ENCODE results near the gene CDC42BPG.

CDC42BPG gene

GRCh38 chr11:64864135-64864472 lies 19.7 kb upstream of the CDC42BPG start:
- no peak for TF ChIP-seq ZNF707 (tag by site-specific recombination; IDR thresholded peaks at IDR 0.05)
- no peak for TF ChIP-seq BCL6B (tag by site-specific recombination; IDR thresholded peaks at IDR 0.05)
- TF ChIP-seq, protein P1, sequence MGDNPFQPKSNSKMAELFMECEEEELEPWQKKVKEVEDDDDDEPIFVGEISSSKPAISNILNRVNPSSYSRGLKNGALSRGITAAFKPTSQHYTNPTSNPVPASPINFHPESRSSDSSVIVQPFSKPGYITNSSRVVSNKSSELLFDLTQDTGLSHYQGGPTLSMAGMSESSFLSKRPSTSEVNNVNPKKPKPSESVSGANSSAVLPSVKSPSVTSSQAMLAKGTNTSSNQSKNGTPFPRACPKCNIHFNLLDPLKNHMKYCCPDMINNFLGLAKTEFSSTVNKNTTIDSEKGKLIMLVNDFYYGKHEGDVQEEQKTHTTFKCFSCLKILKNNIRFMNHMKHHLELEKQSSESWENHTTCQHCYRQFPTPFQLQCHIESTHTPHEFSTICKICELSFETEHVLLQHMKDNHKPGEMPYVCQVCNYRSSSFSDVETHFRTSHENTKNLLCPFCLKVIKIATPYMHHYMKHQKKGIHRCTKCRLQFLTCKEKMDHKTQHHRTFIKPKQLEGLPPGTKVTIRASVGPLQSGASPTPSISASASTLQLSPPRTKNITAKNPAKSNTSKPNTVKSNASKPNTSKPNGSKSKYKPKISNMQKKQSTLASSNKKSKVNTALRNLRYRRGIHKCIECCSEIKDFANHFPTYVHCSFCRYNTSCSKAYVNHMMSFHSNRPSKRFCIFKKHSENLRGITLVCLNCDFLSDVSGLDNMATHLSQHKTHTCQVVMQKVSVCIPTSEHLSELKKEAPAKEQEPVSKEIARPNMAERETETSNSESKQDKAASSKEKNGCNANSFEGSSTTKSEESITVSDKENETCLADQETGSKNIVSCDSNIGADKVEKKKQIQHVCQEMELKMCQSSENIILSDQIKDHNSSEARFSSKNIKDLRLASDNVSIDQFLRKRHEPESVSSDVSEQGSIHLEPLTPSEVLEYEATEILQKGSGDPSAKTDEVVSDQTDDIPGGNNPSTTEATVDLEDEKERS (tag by site-specific recombination; IDR thresholded peaks at IDR 0.05): no peak
- TF ChIP-seq, protein P2, sequence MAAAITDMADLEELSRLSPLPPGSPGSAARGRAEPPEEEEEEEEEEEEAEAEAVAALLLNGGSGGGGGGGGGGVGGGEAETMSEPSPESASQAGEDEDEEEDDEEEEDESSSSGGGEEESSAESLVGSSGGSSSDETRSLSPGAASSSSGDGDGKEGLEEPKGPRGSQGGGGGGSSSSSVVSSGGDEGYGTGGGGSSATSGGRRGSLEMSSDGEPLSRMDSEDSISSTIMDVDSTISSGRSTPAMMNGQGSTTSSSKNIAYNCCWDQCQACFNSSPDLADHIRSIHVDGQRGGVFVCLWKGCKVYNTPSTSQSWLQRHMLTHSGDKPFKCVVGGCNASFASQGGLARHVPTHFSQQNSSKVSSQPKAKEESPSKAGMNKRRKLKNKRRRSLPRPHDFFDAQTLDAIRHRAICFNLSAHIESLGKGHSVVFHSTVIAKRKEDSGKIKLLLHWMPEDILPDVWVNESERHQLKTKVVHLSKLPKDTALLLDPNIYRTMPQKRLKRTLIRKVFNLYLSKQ (tag by site-specific recombination; IDR thresholded peaks at IDR 0.05; ENCODE audit: borderline replicate concordance): no peak
- TF ChIP-seq ZNF549 (tag by site-specific recombination; IDR thresholded peaks at IDR 0.05): no peak
- TF ChIP-seq ZNF776 (tag by site-specific recombination; IDR thresholded peaks at IDR 0.05; ENCODE audit: borderline replicate concordance): no peak
- no peak for TF ChIP-seq ZNF2 (tag by site-specific recombination; IDR thresholded peaks at IDR 0.05)
- no peak for TF ChIP-seq ZNF514 (tag by site-specific recombination; IDR thresholded peaks at IDR 0.05)
- H3K9me3 ChIP-seq (ENCODE audit: control insufficient read depth, insufficient read depth, low read depth, low read length): no peaks in the 10 kb centered on the region
- H3K4me1 ChIP-seq (ENCODE audit: control insufficient read depth, insufficient read depth, low read length): no peaks in the 10 kb centered on the region
- H3K36me3 ChIP-seq (ENCODE audit: control insufficient read depth in 2 of 2, insufficient read depth in 1 of 2, low read length in 2 of 2): peaks cover 0 to 7% of the 10 kb centered on the region in 2 experiments; a peak in 1 of 3 replicates
- ChIA-PET CTCF (interaction anchor here (0.7 to 2.3 kb wide), 5 partner anchors 9 to 245 kb away, joined by 3 to 13 read pairs (median 4); partner anchors contain the start of genes CDC42BPG and EHD1), POLR2A (interaction anchor here (1.5 kb wide), 1 partner anchor 14 kb away, joined by 5 read pairs; the partner anchor contains the start of gene EHD1)
- H3K27ac ChIP-seq (ENCODE audit: extremely low read depth, low read depth, low read length): no peak overlapping the region
- H3K4me3 ChIP-seq (ENCODE audit: low read depth, low read length): no peak overlapping the region

GRCh38 chr11:64863391-64864060 lies 19.1 kb upstream of the CDC42BPG start:
- Histone ChIP-seq H3K27ac (ENCODE audit: extremely low read depth, low read depth, low read length) (no peak overlapping the region), H3K4me3 (ENCODE audit: low read depth, low read length) (no peak overlapping the region), H3K9me3 (ENCODE audit: control insufficient read depth, insufficient read depth, low read depth, low read length) (no peaks in the 10 kb centered on the region), H3K36me3 (ENCODE audit: control insufficient read depth in 2 of 2, insufficient read depth in 1 of 2, low read length in 2 of 2) (peaks cover 0 to 12% of the 10 kb centered on the region in 2 experiments; a peak in 1 of 3 replicates), H3K4me1 (ENCODE audit: control insufficient read depth, insufficient read depth, low read length) (no peaks in the 10 kb centered on the region)
- CTCF ChIA-PET: interaction anchor here (0.7 to 2.7 kb wide), 6 partner anchors 8 to 245 kb away, joined by 3 to 13 read pairs (median 4); partner anchors contain the start of gene EHD1
- POLR2A ChIA-PET: interaction anchor here (1.5 kb wide), 1 partner anchor 15 kb away, joined by 5 read pairs; the partner anchor contains the start of gene EHD1
- peak; percentile 39; the same call in 1 of the 2 replicates for TF ChIP-seq ZFHX2 (tag by site-specific recombination; conservative IDR thresholded peaks at IDR 0.05)
- TF ChIP-seq ZNF174 (tag by site-specific recombination; IDR thresholded peaks at IDR 0.05): no peak
- no peak for TF ChIP-seq GLI2 (tag by site-specific recombination; IDR thresholded peaks at IDR 0.05; ENCODE audit: borderline replicate concordance, low read depth)
- TF ChIP-seq ZIC2 (tag by site-specific recombination; IDR thresholded peaks at IDR 0.05): peak; percentile 68
- TF ChIP-seq BCL11B (tag by site-specific recombination; IDR thresholded peaks at IDR 0.05; ENCODE audit: low read depth): no peak

DNA sequence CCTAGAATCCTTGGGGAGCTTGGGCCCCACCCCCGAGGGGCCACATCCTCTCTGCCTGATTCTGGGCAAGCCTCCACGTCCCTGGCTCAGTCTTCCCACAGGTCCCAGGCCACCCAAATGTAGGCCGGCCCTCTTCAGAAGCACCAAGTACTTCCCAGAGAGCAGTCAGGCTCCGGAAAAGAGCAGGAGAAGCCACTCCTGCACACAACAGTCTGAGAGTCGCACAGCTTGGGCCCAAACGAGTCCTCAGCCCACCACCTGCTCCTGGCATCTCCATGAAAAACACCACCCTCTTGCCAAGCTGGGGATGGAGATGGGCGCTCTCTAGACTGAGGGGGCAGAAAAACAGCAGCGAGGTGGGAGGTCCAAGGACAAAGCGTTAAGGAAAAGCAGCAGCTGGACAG lies 18.5 kb upstream of the CDC42BPG start:
- Histone ChIP-seq H3K36me3 (ENCODE audit: control insufficient read depth in 2 of 2, insufficient read depth in 1 of 2, low read length in 2 of 2) (peaks cover 0 to 15% of the 10 kb centered on the region in 2 experiments; a peak in 1 of 3 replicates), H3K9me3 (ENCODE audit: control insufficient read depth, insufficient read depth, low read depth, low read length) (no peaks in the 10 kb centered on the region), H3K27ac (ENCODE audit: extremely low read depth, low read depth, low read length) (no peak overlapping the region), H3K4me1 (ENCODE audit: control insufficient read depth, insufficient read depth, low read length) (no peaks in the 10 kb centered on the region), H3K4me3 (ENCODE audit: low read depth, low read length) (no peak overlapping the region)
- CTCF ChIA-PET: interaction anchor here (0.7 to 2.7 kb wide), 2 partner anchors 14 kb away, joined by 4 to 12 read pairs; no protein-coding TSS in a partner anchor
- POLR2A ChIA-PET: no interaction called here
- no peak for TF ChIP-seq ZNF654 (tag by site-specific recombination; IDR thresholded peaks at IDR 0.05; ENCODE audit: low read depth)
- TF ChIP-seq, protein P3, sequence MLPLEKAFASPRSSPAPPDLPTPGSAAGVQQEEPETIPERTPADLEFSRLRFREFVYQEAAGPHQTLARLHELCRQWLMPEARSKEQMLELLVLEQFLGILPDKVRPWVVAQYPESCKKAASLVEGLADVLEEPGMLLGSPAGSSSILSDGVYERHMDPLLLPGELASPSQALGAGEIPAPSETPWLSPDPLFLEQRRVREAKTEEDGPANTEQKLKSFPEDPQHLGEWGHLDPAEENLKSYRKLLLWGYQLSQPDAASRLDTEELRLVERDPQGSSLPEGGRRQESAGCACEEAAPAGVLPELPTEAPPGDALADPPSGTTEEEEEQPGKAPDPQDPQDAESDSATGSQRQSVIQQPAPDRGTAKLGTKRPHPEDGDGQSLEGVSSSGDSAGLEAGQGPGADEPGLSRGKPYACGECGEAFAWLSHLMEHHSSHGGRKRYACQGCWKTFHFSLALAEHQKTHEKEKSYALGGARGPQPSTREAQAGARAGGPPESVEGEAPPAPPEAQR (tag by site-specific recombination; IDR thresholded peaks at IDR 0.05): no peak
- TF ChIP-seq PRDM1 (tag by site-specific recombination; IDR thresholded peaks at IDR 0.05): no peak
- TF ChIP-seq ZNF707 (tag by site-specific recombination; IDR thresholded peaks at IDR 0.05): no peak
- TF ChIP-seq ZNF555 (tag by site-specific recombination; conservative IDR thresholded peaks at IDR 0.05): no peak
- TF ChIP-seq, protein P4, sequence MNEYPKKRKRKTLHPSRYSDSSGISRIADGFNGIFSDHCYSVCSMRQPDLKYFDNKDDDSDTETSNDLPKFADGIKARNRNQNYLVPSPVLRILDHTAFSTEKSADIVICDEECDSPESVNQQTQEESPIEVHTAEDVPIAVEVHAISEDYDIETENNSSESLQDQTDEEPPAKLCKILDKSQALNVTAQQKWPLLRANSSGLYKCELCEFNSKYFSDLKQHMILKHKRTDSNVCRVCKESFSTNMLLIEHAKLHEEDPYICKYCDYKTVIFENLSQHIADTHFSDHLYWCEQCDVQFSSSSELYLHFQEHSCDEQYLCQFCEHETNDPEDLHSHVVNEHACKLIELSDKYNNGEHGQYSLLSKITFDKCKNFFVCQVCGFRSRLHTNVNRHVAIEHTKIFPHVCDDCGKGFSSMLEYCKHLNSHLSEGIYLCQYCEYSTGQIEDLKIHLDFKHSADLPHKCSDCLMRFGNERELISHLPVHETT (tag by site-specific recombination; IDR thresholded peaks at IDR 0.05): no peak
- TF ChIP-seq KLF7 (tag by site-specific recombination; IDR thresholded peaks at IDR 0.05; ENCODE audit: borderline replicate concordance): no peak
- no peak for TF ChIP-seq ZBTB48 (tag by site-specific recombination; IDR thresholded peaks at IDR 0.05)
- TF ChIP-seq ZNF785 (tag by site-specific recombination; IDR thresholded peaks at IDR 0.05): no peak
- TF ChIP-seq ZNF426 (tag by site-specific recombination; IDR thresholded peaks at IDR 0.05): no peak

Measured in HEK293 (cell line).